ENCODE measurements around the gene NFATC2. TPM values are rescaled to one million over a fixed set of nuclear protein-coding genes. Genes with fewer than 3 reads are reported as not detected.

Gene NFATC2
- total and polyA plus RNA-seq, 4 donors = 2.5 to 4.6 (median 3.0) TPM

DNA sequence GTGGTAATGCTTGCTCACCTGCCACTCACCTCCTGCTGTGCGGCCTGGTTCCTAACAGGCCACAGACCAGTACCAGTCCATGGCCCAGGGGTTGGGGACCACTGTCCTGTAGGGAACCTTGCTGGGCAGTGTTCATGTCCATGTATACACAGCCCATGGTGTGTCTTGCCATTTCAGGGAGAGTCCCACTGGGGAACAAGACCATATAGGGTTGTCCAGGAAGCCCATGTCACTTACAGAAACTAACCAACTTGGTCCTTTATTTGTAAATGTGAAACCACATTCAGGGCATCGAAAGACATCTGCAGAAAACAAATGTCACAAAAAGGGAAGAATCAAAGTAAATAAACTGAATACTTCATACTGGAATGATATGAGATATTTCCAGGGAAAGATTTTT lies 179.1 kb downstream of the NFATC2 start:
- Histone ChIP-seq H3K9me3 (ENCODE audit: control insufficient read depth, insufficient read depth, low read length) (no peaks in the 10 kb centered on the region), H3K36me3 (ENCODE audit: control insufficient read depth, insufficient read depth, low read length) (no peaks in the 10 kb centered on the region), H3K27me3 (ENCODE audit: control insufficient read depth, insufficient read depth, low read length) (no peaks in the 10 kb centered on the region), H3K4me1 (ENCODE audit: control insufficient read depth, insufficient read depth, low read length) (no peaks in the 10 kb centered on the region), H3K27ac (ENCODE audit: low read depth, low read length) (no peak overlapping the region), H3K4me3 (ENCODE audit: low read depth, low read length) (no peak overlapping the region)
- 75% methylated on average over 1 of the region's 2 CpGs for WGBS (ENCODE audit: insufficient coverage)
- no peak for DNase-seq (ENCODE audit: low read depth in 4 of 6, low spot score in 6 of 6)

DNA sequence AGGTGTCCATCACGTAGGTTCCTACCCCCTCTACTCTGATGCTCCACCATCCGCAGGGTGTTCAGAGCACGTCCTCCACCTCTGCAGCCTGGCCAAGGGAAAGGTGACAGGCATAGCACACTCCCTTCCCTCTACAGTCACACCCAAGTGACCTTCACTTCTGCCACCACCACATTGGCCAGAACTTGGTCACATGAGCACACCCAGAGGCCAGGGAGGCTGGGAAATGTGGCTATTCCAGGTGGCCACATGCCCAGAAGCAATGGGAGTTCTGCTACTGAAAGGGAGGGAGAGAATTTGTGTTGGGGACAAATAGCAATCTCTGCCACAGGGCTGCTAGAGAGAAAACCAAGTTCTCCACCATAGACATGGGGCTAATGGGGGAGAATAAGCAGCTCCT lies 180.3 kb downstream of the NFATC2 start:
- DNase-seq (ENCODE audit: low read depth in 4 of 6, low spot score in 6 of 6) = no peak
- WGBS (ENCODE audit: insufficient coverage) = 81% methylated on average over 3 of the region's 3 CpGs
- Histone ChIP-seq H3K4me3 (ENCODE audit: low read depth, low read length) (no peak overlapping the region), H3K36me3 (ENCODE audit: control insufficient read depth, insufficient read depth, low read length) (no peaks in the 10 kb centered on the region), H3K4me1 (ENCODE audit: control insufficient read depth, insufficient read depth, low read length) (no peaks in the 10 kb centered on the region), H3K9me3 (ENCODE audit: control insufficient read depth, insufficient read depth, low read length) (no peaks in the 10 kb centered on the region), H3K27me3 (ENCODE audit: control insufficient read depth, insufficient read depth, low read length) (no peaks in the 10 kb centered on the region), H3K27ac (ENCODE audit: low read depth, low read length) (no peak overlapping the region)

DNA sequence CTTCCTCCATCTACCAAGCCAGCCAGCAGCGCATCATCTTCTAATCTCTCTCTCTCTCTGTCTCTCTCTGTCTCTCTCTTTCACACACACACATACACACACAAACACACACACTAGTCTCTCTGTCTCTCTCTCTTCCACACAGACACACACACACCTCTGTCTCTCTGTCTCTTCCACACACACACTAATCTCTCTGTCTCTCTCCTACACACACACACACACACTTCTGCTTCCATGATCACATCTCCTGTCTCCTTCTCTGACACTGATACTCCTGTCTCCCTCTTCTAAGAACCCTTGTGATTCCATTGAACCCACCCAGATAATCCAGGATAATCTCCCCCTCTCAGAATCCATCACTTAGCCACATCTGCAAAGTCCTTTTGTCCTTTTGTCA lies 181.3 kb downstream of the NFATC2 start:
- H3K36me3 ChIP-seq (ENCODE audit: control insufficient read depth, insufficient read depth, low read length) = no peaks in the 10 kb centered on the region
- no peak overlapping the region for H3K27ac ChIP-seq (ENCODE audit: low read depth, low read length)
- H3K9me3 ChIP-seq (ENCODE audit: control insufficient read depth, insufficient read depth, low read length) = no peaks in the 10 kb centered on the region
- no peak overlapping the region for H3K4me3 ChIP-seq (ENCODE audit: low read depth, low read length)
- no peaks in the 10 kb centered on the region for H3K4me1 ChIP-seq (ENCODE audit: control insufficient read depth, insufficient read depth, low read length)
- WGBS (ENCODE audit: insufficient coverage) = 100% methylated on average over 1 of the region's 1 CpG
- no peak for DNase-seq (ENCODE audit: low read depth in 4 of 6, low spot score in 6 of 6)
- H3K27me3 ChIP-seq (ENCODE audit: control insufficient read depth, insufficient read depth, low read length) = no peaks in the 10 kb centered on the region

DNA sequence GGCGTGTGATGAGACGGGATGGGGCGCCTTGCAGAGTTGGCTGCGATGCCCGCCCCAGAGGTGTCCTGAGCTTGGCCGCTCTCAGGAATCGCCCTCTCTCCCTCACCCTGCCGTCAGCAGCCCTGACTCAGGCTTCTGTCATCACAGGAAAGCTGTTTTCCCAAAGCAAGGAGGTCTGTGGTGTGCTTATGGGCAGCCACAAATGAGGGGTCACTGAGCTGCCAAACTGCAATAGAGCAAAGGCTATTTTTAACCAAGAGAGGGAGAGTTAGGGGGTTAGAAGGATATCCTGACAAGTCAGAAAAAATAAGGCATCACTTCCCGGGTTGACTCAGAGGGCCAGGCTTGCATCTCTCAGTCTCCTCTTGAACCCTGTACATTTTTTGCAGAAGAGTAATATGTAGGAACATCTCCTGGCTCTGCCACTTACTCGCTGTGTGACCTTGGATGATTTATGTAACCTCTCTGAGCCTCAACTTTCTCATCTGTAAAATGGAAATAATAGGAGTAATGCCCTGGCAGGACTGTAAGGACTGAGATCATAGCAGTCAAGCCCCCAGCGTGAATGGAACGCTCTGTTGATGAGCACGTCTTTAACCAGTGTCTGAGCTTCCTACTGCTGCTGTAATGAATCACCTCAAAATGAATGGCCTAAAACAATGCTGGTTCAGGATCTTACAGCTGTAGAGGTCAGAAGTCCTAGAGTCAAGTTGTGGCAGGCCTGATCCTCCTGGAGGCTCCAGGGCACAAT lies 181.9 kb downstream of the NFATC2 start:
- no peaks in the 10 kb centered on the region for H3K9me3 ChIP-seq (ENCODE audit: control insufficient read depth, insufficient read depth, low read length)
- no peaks in the 10 kb centered on the region for H3K27me3 ChIP-seq (ENCODE audit: control insufficient read depth, insufficient read depth, low read length)
- no peaks in the 10 kb centered on the region for H3K36me3 ChIP-seq (ENCODE audit: control insufficient read depth, insufficient read depth, low read length)
- no peak for DNase-seq (ENCODE audit: low read depth in 4 of 6, low spot score in 6 of 6)
- H3K4me3 ChIP-seq (ENCODE audit: low read depth, low read length) = no peak overlapping the region
- H3K27ac ChIP-seq (ENCODE audit: low read depth, low read length) = no peak overlapping the region
- 81% methylated on average over 11 of the region's 13 CpGs for WGBS (ENCODE audit: insufficient coverage)
- no peaks in the 10 kb centered on the region for H3K4me1 ChIP-seq (ENCODE audit: control insufficient read depth, insufficient read depth, low read length)

DNA sequence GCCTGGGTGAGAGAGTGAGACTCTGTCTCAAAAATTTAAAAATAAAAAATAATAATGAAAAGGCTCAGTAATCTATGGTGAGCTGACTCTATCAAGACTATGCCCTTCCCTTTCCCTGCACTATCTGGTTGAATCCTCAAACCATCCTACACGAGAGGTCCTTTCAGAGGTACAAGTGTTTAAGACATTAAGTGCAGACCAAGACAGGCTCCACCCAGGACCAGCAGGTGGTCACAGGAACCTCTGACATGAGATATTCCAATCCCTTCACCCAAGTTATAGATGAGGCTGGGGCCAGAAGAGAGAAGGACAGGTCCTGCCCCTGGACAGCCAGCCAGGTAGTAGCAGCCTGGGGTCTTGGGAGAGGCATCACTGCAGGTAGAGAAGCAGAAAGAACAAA lies 182.6 kb downstream of the NFATC2 start:
- Histone ChIP-seq H3K27ac (ENCODE audit: low read depth, low read length) (no peak overlapping the region), H3K9me3 (ENCODE audit: control insufficient read depth, insufficient read depth, low read length) (no peaks in the 10 kb centered on the region), H3K27me3 (ENCODE audit: control insufficient read depth, insufficient read depth, low read length) (no peaks in the 10 kb centered on the region), H3K4me1 (ENCODE audit: control insufficient read depth, insufficient read depth, low read length) (no peaks in the 10 kb centered on the region), H3K36me3 (ENCODE audit: control insufficient read depth, insufficient read depth, low read length) (no peaks in the 10 kb centered on the region), H3K4me3 (ENCODE audit: low read depth, low read length) (no peak overlapping the region)
- 50% methylated on average over 1 of the region's 1 CpG for WGBS (ENCODE audit: insufficient coverage)
- no peak for DNase-seq (ENCODE audit: low read depth in 4 of 6, low spot score in 6 of 6)

DNA sequence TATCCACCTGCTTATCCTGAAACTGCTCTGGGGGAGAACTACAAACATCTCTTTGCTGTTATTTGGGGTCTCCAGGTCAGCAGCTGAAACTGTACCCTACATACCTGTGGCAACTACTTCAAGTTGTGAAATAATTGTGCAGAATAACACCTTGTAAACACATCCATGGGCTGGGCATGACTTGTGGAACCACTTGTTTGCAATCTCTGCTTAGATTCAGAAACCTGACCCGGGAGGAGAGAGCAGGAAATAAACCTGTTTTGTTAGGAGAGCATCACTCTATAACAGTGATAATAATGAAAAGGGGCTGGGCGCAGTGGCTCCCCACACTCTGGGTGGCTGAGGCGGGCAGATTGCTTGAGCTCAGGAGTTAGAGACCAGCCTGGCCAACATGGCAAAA lies 183.1 kb downstream of the NFATC2 start:
- Histone ChIP-seq H3K27me3 (ENCODE audit: control insufficient read depth, insufficient read depth, low read length) (no peaks in the 10 kb centered on the region), H3K27ac (ENCODE audit: low read depth, low read length) (no peak overlapping the region), H3K4me1 (ENCODE audit: control insufficient read depth, insufficient read depth, low read length) (no peaks in the 10 kb centered on the region), H3K4me3 (ENCODE audit: low read depth, low read length) (no peak overlapping the region), H3K9me3 (ENCODE audit: control insufficient read depth, insufficient read depth, low read length) (no peaks in the 10 kb centered on the region), H3K36me3 (ENCODE audit: control insufficient read depth, insufficient read depth, low read length) (no peaks in the 10 kb centered on the region)
- DNase-seq (ENCODE audit: low read depth in 4 of 6, low spot score in 6 of 6) = no peak
- no CpG with 5 or more reads among the region's 3 CpGs for WGBS (ENCODE audit: insufficient coverage)

DNA sequence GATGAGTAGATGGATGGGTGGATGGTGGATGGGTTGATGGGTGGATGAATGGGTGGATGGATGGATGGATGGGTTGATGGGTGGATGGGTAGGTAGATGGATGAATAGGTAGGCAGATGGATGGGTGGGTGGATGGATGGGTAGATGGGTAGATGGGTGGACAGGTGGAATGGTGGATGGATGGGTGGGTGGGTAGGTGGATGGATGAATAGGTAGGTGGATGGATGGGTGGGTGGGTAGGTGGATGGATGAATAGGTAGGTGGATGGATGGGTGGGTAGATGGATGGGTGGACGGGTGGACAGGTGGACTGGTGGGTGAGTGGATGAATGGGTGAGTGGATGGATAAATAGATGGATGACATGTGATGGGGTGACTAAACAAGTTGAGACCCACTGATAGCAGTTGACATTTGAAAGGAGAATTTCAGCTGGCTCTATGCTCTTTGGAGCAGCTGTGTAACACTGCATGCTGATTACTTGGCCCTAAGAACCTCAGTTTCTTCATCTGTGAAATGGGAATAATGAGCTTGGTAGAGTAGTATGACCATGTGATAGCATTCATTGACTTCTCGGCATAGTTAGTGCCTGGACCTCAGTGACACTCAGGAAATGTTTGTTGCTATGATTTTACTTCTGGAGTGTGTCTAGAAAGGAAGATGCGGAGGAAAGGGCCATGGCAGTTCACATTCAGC lies 184.3 kb downstream of the NFATC2 start:
- H3K36me3 ChIP-seq (ENCODE audit: control insufficient read depth, insufficient read depth, low read length) = no peaks in the 10 kb centered on the region
- H3K4me3 ChIP-seq (ENCODE audit: low read depth, low read length) = no peak overlapping the region
- DNase-seq (ENCODE audit: low read depth in 4 of 6, low spot score in 6 of 6) = no peak
- no peaks in the 10 kb centered on the region for H3K9me3 ChIP-seq (ENCODE audit: control insufficient read depth, insufficient read depth, low read length)
- no peaks in the 10 kb centered on the region for H3K4me1 ChIP-seq (ENCODE audit: control insufficient read depth, insufficient read depth, low read length)
- WGBS (ENCODE audit: insufficient coverage) = 75% methylated on average over 3 of the region's 3 CpGs
- no peaks in the 10 kb centered on the region for H3K27me3 ChIP-seq (ENCODE audit: control insufficient read depth, insufficient read depth, low read length)
- no peak overlapping the region for H3K27ac ChIP-seq (ENCODE audit: low read depth, low read length)

DNA sequence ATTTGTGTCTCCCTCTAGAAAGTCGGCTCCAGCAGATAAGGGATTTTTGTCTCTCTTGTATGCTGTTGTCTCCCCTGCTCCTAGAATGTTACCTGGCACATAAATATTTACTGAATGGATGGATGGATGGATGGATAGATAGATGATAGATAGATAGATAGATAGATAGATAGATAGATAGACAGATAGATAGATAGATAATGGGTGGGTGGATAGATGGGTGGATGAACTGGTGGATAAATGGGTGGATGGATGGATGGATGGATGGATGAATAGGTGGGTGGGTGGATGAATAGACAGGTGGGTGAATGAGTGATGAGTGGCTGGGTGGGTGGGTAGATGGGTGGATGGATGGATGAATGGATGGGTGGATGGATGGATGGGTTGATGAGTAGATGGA lies 185.0 kb downstream of the NFATC2 start:
- no CpG with 5 or more reads among the region's 1 CpG for WGBS (ENCODE audit: insufficient coverage)
- DNase-seq (ENCODE audit: low read depth in 4 of 6, low spot score in 6 of 6) = no peak
- Histone ChIP-seq H3K4me1 (ENCODE audit: control insufficient read depth, insufficient read depth, low read length) (no peaks in the 10 kb centered on the region), H3K36me3 (ENCODE audit: control insufficient read depth, insufficient read depth, low read length) (no peaks in the 10 kb centered on the region), H3K9me3 (ENCODE audit: control insufficient read depth, insufficient read depth, low read length) (no peaks in the 10 kb centered on the region), H3K27me3 (ENCODE audit: control insufficient read depth, insufficient read depth, low read length) (no peaks in the 10 kb centered on the region), H3K4me3 (ENCODE audit: low read depth, low read length) (no peak overlapping the region), H3K27ac (ENCODE audit: low read depth, low read length) (no peak overlapping the region)

DNA sequence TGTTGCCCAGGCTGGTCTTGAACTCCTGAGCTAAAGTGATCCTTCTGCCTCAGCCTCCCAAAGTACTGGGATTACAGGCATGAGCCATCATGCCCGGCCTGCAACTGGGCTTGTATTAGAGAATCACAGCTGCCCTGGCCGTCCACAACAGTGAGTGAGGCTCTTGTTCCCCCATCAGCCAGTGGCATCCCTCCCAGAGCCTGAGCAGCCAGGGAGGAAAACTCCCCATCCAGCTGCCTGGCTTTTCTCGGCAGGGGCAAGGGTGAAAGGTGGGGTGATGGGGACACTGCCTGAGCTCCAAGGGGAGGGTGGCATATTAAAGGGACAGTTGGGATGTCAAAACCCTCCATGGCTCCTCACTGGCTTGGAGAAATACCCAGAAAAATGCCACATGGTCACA lies 185.6 kb downstream of the NFATC2 start:
- Histone ChIP-seq H3K4me3 (ENCODE audit: low read depth, low read length) (no peak overlapping the region), H3K4me1 (ENCODE audit: control insufficient read depth, insufficient read depth, low read length) (no peaks in the 10 kb centered on the region), H3K36me3 (ENCODE audit: control insufficient read depth, insufficient read depth, low read length) (no peaks in the 10 kb centered on the region), H3K27me3 (ENCODE audit: control insufficient read depth, insufficient read depth, low read length) (no peaks in the 10 kb centered on the region), H3K27ac (ENCODE audit: low read depth, low read length) (no peak overlapping the region), H3K9me3 (ENCODE audit: control insufficient read depth, insufficient read depth, low read length) (no peaks in the 10 kb centered on the region)
- DNase-seq (ENCODE audit: low read depth in 4 of 6, low spot score in 6 of 6) = no peak
- 71% methylated on average over 2 of the region's 3 CpGs for WGBS (ENCODE audit: insufficient coverage)

DNA sequence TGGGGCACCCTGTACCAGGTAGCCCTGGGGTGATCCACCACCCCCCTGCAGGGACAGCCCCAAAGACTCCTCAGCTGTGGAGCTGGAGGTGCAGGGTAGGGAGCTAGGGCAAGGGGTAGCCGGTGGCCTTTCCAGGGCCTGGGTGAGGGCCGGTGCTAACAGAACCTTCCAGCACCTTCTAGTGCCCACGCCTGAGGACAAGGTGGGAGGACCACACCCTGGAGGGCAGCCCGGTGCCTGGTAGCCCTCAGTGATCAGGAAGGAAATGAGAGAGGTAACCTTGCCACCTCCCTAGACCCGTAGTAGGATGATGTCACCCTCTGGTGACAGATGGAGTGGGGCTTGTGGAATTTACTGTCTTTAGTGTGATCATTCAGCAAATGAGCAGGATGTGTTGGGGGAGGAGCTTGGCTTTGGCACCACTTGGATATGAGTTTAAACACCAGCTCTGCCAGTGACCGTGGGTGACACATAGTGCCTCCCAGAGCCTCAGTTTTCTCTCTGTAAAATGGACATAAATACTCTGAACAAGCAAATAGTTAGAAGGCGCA lies 187.7 kb downstream of the NFATC2 start:
- no peaks in the 10 kb centered on the region for H3K27me3 ChIP-seq (ENCODE audit: control insufficient read depth, insufficient read depth, low read length)
- no peak overlapping the region for H3K4me3 ChIP-seq (ENCODE audit: low read depth, low read length)
- no peak overlapping the region for H3K27ac ChIP-seq (ENCODE audit: low read depth, low read length)
- 81% methylated on average over 6 of the region's 7 CpGs for WGBS (ENCODE audit: insufficient coverage)
- H3K4me1 ChIP-seq (ENCODE audit: control insufficient read depth, insufficient read depth, low read length) = no peaks in the 10 kb centered on the region
- no peaks in the 10 kb centered on the region for H3K36me3 ChIP-seq (ENCODE audit: control insufficient read depth, insufficient read depth, low read length)
- DNase-seq (ENCODE audit: low read depth in 4 of 6, low spot score in 6 of 6) = no peak
- no peaks in the 10 kb centered on the region for H3K9me3 ChIP-seq (ENCODE audit: control insufficient read depth, insufficient read depth, low read length)
